NB4 (cell line): ENCODE data around the gene CASP6.

Experiments used
- CTCF ChIP-seq: IDR thresholded peaks from one replicate; pipeline ENCODE4 v1.5.1; 2012; ENCODE audit warnings: low read depth, low read length
- MYC ChIP-seq: IDR thresholded peaks from 2 replicates; pipeline ENCODE4 v1.6.1; 2011; ENCODE audit warnings: low read depth, low read length
- POLR2A ChIP-seq: IDR thresholded peaks from 2 replicates; pipeline ENCODE4 v1.6.1; 2011; ENCODE audit warnings: mild to moderate bottlenecking; ENCODE audit not compliant: insufficient read length; ENCODE audit errors: extremely low read depth

- TF ChIP-seq POLR2A (no peak), CTCF (no peak), MYC (no peak)
Measured at GRCh38 chr4:109690690-109691410, 12.4 kb downstream of the CASP6 start.
